Brain microvascular endothelial cell (primary cell): ENCODE data around the gene ABCC3.
A peak's percentile ranks its signal among the peaks of the same experiment; 100 is the strongest.

ENCODE experiments used
- DNase-seq: peaks from one replicate; pipeline ENCODE4 v3.0.0-alpha.2; 2020
- H3K27ac ChIP-seq: fragments of 250-450 bp; sonication (Bioruptor Pico); 2 replicates; pipeline ENCODE4 v1.5.1; 2020; ENCODE audit warnings: mild to moderate bottlenecking, moderate library complexity
- H3K27me3 ChIP-seq: fragments of 250-450 bp; sonication (Bioruptor Pico); replicated peaks from 2 replicates; pipeline ENCODE4 v1.5.1; 2020; ENCODE audit warnings: mild to moderate bottlenecking
- H3K36me3 ChIP-seq: fragments of 250-450 bp; sonication (Bioruptor Pico); replicated peaks from 2 replicates; pipeline ENCODE4 v1.5.1; 2020; ENCODE audit warnings: mild to moderate bottlenecking
- H3K4me3 ChIP-seq: 2 replicates; pipeline ENCODE4 v1.5.1; 2011; ENCODE audit warnings: low read depth, mild to moderate bottlenecking, control low read depth, low read length, moderate library complexity
- in situ Hi-C: cut with HindIII; loops from 2 replicates; pipeline ENCODE4 v1.10.0; 2017; ENCODE audit warnings: low sequenced_read_pairs, low pct_ligation_motif_present
- TF ChIP-seq, protein P1 (sequence below): IDR thresholded peaks from 2 replicates; pipeline ENCODE4 v1.5.1; 2011; ENCODE audit warnings: low read depth, mild to moderate bottlenecking, moderate library complexity, low read length, control low read depth, inconsistent platforms; ENCODE audit errors: missing control alignments

Gene ABCC3

DNA sequence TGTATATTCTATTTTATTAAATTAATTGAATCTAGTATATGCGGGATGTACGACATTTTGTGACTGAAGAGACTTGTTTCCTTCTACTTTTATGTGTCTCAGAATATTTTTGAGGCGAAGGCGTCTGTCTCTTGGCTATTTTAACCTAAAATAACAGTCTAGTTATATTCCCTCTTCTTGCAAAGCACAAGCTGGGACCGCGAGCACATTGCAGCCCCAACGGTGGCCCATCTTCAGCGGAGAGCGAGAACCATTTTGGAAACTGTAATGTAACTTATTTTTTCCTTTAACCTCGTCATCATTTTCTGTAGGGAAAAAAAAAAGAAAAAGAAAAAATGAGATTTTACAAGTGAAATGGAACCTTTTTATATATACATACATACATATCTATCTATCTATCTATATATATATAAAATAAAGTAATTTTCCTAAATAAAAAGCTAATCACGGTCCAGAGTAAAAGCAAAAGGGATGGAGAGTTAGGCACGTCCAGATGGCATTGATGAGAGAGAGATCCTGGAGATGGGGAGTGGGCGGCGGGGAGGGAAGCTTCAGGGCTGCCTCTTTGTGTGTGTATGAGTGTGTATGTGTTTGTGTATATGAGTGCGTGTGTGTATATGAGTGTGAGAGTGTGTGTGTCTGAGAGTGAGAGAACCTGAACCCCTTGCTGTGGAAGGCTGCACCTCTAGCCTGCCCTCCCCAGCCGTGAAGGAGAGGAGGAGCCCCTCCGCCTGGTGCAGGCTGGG is 7.5 kb upstream of the ABCC3 start:
- in situ Hi-C loops: no loop called here
- no peak overlapping the region for H3K4me3 ChIP-seq
- H3K36me3 ChIP-seq: no peaks in the 10 kb centered on the region
- no peak for DNase-seq
- H3K27ac ChIP-seq: no peak overlapping the region
- peaks cover 12% of the 10 kb centered on the region for H3K27me3 ChIP-seq
- TF ChIP-seq, protein P1, sequence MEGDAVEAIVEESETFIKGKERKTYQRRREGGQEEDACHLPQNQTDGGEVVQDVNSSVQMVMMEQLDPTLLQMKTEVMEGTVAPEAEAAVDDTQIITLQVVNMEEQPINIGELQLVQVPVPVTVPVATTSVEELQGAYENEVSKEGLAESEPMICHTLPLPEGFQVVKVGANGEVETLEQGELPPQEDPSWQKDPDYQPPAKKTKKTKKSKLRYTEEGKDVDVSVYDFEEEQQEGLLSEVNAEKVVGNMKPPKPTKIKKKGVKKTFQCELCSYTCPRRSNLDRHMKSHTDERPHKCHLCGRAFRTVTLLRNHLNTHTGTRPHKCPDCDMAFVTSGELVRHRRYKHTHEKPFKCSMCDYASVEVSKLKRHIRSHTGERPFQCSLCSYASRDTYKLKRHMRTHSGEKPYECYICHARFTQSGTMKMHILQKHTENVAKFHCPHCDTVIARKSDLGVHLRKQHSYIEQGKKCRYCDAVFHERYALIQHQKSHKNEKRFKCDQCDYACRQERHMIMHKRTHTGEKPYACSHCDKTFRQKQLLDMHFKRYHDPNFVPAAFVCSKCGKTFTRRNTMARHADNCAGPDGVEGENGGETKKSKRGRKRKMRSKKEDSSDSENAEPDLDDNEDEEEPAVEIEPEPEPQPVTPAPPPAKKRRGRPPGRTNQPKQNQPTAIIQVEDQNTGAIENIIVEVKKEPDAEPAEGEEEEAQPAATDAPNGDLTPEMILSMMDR: no peak

DNA sequence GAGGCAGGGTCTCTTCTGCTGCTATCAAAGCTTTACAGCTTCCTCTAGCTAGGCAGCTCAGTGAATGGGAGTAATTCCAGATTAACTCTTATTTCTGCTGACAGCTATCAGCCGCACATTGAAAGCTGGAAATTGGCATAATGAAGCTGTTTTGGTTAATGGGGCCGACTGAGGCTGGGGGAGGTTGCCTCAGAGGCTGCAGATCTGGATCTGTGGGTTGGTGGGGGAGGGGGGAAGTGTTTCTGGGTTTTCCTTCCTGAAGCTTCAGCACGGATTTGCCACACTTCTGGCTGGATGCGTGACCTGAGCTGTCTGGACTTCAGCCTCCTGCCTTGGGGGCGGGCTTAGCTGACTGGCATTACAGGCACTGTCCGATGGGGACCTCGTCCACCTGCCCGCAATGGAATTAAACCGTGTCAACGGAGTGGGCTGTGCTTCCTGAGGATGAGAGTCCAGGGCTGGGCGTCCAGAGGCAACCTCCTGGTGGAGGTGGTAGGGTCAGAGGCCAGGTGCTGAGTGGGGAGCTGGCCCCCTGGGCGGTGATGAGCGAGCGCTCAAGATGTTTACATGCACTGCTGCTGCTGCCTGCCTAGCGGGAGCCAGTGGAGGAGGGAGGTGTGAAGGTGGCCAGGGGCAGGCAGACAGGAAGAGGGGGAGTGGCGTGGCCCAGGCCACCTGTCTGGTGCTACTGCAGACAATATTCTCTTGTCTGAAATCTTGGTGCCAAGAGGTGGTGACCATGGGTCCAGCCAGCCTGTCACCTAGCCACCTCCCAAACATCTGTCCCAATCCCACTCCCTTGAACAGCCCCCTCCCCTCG is 6.7 kb upstream of the ABCC3 start:
- Histone ChIP-seq H3K4me3 (no peak overlapping the region), H3K27ac (no peak overlapping the region), H3K36me3 (no peaks in the 10 kb centered on the region), H3K27me3 (peaks cover 12% of the 10 kb centered on the region)
- TF ChIP-seq, protein P1: no peak
- DNase-seq: no peak
- in situ Hi-C loops: no loop called here

DNA sequence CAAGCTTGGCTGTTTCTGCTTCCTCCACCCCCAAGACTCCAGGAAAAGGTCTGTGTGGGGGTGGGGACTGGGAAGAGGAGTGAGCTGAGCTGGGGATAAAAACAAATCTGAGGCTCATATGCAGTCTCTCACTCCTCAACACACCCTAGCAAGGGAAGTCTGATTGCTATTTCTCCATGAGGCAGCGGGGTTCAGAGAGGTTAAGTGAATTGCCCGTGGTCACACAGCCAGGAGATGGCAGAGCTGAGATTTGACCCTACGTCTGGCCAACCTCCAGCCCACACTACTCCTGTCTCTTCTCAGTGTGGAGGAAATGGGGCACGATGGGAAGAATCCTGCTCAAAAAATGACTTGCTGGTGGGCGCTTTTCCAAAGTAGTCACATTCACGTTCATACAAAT is 4.8 kb upstream of the ABCC3 start:
- in situ Hi-C loops: no loop called here
- TF ChIP-seq, protein P1: no peak
- no peaks in the 10 kb centered on the region for H3K36me3 ChIP-seq
- no peak for DNase-seq
- H3K4me3 ChIP-seq: no peak overlapping the region
- H3K27ac ChIP-seq: no peak overlapping the region
- H3K27me3 ChIP-seq: peaks cover 31% of the 10 kb centered on the region

DNA sequence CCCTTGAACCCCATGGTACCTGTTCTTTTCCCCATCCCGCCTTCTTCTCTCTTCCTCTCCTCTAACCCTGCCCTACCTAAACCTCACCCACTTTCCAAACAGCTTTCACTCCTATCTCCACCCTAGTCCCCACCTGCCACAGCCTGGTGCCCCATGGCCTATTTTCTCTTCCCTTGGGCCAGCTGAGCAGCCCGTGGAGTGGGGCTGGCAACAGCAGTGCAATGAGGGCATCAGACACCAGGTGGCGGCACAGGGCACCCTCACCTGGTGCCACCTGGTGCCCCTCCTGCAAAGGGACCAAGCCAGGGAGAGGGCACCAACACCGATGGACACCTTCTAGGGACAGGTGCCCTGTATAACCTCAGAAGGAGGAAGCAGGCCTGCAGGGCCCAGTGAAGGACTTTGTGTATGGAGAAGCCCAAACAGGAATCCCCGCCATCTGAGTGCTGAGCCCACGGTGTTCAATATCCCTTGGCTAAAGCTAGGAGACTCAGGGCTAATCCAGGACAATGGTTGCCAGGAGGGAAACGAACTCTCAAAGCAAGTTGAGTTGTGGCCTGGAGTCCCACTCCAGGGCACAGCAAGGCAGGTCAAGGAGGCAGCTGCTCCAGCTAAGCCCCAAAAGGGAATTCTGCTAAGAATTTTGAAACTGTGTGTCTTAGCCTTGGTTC is 4.0 kb upstream of the ABCC3 start:
- Histone ChIP-seq H3K36me3 (no peaks in the 10 kb centered on the region), H3K27me3 (peaks cover 38% of the 10 kb centered on the region), H3K4me3 (no peak overlapping the region), H3K27ac (no peak overlapping the region)
- TF ChIP-seq, protein P1: peak; percentile 88
- no peak for DNase-seq
- in situ Hi-C loops: no loop called here

DNA sequence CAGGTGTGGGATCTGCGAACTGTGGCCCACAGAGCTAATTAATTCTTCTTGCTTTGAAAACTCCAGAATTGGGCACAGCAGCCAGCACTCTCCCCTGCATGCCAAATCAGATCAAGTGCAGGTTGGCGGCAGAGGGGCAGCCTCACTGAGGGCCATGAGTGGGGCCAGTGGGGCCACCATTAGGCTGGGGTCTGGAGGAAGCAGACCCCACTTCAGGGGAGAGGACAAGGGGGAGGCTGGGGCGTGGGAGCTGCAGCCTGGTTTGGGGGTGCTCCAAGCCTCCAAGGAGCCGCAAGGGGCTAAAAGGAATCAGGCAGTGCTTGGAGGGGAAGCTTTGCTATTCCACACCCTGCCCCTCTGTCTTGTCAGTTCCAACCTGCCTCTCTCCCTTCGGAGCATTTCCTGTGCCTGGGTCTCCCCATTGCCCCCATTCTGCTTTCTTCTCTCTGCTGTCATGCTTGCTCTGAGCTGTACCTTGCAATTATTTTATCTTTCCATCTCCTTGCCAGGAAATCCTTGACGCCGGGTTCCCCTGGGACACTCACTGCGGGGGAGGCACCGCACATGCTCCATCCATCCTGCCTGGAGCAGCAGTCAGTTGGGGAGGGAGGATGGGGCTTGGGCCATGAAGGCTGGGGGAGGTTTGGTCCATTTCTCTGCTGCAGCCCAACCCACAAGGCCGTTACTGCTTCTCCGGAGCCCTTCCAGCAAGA is 3.3 kb upstream of the ABCC3 start:
- TF ChIP-seq, protein P1: no peak
- in situ Hi-C loops: no loop called here
- Histone ChIP-seq H3K4me3 (no peak overlapping the region), H3K27ac (no peak overlapping the region), H3K36me3 (no peaks in the 10 kb centered on the region), H3K27me3 (peaks cover 38% of the 10 kb centered on the region)
- DNase-seq: no peak
